Mesendoderm (in vitro differentiated cells): ENCODE results near the gene ZNRF3.

Experiments used
- DNase-seq: peaks from one replicate; pipeline ENCODE4 v3.0.0; 2013
- H2AK5ac ChIP-seq: 2 replicates; pipeline ENCODE4 v1.6.1; 2013; ENCODE audit warnings: low read length, inconsistent platforms
- H2BK120ac ChIP-seq: 2 replicates; pipeline ENCODE4 v1.6.1; 2013; ENCODE audit warnings: low read depth, mild to moderate bottlenecking, low read length, moderate library complexity, mixed read lengths
- H2BK15ac ChIP-seq: replicated peaks from 2 replicates; pipeline ENCODE4 v1.6.1; 2013; ENCODE audit warnings: low read depth, mild to moderate bottlenecking, moderate library complexity
- H2BK5ac ChIP-seq: 2 replicates; pipeline ENCODE4 v1.6.1; 2013; ENCODE audit warnings: low read length, inconsistent platforms
- H3K18ac ChIP-seq: 2 replicates; pipeline ENCODE4 v1.6.1; 2013; ENCODE audit warnings: mild to moderate bottlenecking, low read length, mixed read lengths
- H3K23ac ChIP-seq: one replicate; pipeline ENCODE4 v1.6.1; 2013; ENCODE audit warnings: low read length
- H3K27ac ChIP-seq: 2 replicates; pipeline ENCODE4 v1.5.1; 2013; ENCODE audit warnings: low read depth, mild to moderate bottlenecking, inconsistent platforms, low read length, moderate library complexity
- H3K27me3 ChIP-seq: 2 replicates; pipeline ENCODE4 v1.6.1; 2013; ENCODE audit warnings: low read length, control low read depth, mild to moderate bottlenecking, inconsistent platforms; ENCODE audit not compliant: insufficient read depth, poor library complexity
- H3K36me3 ChIP-seq: 2 replicates; pipeline ENCODE4 v1.6.1; 2013; ENCODE audit warnings: low read length, inconsistent platforms; ENCODE audit not compliant: control insufficient read depth, insufficient read depth
- H3K4ac ChIP-seq: one replicate; pipeline ENCODE4 v1.6.1; 2013; ENCODE audit warnings: low read depth, mild to moderate bottlenecking, low read length, moderate library complexity
- H3K4me1 ChIP-seq: 2 replicates; pipeline ENCODE4 v1.6.1; 2013; ENCODE audit warnings: low read depth, low read length, inconsistent platforms; ENCODE audit not compliant: control insufficient read depth
- H3K4me2 ChIP-seq: 2 replicates; pipeline ENCODE4 v1.6.1; 2013; ENCODE audit warnings: low read length
- H3K4me3 ChIP-seq: 2 replicates; pipeline ENCODE4 v1.5.1; 2013; ENCODE audit warnings: mild to moderate bottlenecking, low read length
- H3K56ac ChIP-seq: one replicate; pipeline ENCODE4 v1.6.1; 2013; ENCODE audit warnings: low read length
- H3K79me1 ChIP-seq: 2 replicates; pipeline ENCODE4 v1.6.1; 2013; ENCODE audit warnings: low read length, inconsistent platforms
- H3K79me2 ChIP-seq: 2 replicates; pipeline ENCODE4 v1.6.1; 2013; ENCODE audit warnings: mild to moderate bottlenecking, low read length; ENCODE audit not compliant: control insufficient read depth, insufficient read depth
- H3K9ac ChIP-seq: 2 replicates; pipeline ENCODE4 v1.6.1; 2013; ENCODE audit warnings: low read length, inconsistent platforms
- H4K5ac ChIP-seq: one replicate; pipeline ENCODE4 v1.6.1; 2013; ENCODE audit warnings: low read length
- H4K8ac ChIP-seq: one replicate; pipeline ENCODE4 v1.6.1; 2013; ENCODE audit warnings: low read depth, mild to moderate bottlenecking, control low read depth, low read length, moderate library complexity
- WGBS: extraction: QIAGEN DNeasy Blood & Tissue Kit; methylation state at CpG from one replicate; pipeline ENCODE4 v1.1.7; 2013; ENCODE audit warnings: low lambda C conversion rate, missing lambda C conversion rate; ENCODE audit not compliant: insufficient coverage; ENCODE audit errors: extremely low coverage; 5-methylcytosine and 5-hydroxymethylcytosine counted together

The ZNRF3 gene

DNA sequence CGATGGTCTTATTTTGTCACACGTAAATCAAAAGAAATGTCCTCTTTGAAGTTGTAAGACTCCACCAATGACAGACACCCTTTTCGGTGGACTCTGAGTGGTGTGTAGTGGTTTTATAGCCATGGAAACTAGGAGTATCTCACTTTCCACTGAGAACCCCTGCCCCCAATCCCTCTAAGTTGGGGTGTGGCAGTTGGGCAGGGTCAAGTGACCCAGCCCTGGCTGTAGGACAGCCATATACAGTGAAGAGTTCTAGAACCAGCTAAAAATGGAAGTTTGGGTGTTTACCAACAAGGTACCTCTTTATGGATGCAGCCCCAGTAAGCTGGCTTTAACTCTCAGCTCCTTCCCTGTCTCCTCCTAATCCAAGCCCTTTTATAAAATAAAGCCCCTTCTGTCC is 173.1 kb downstream of the ZNRF3 start:
- Histone ChIP-seq H4K8ac (no peak overlapping the region), H3K4me2 (no peak overlapping the region), H3K18ac (peak overlapping the region; percentile 25), H3K56ac (no peak overlapping the region), H3K4ac (no peak overlapping the region), H3K36me3 (no peaks in the 10 kb centered on the region), H2BK5ac (no peak overlapping the region), H3K23ac (no peak overlapping the region), H3K79me2 (no peaks in the 10 kb centered on the region), H4K5ac (no peak overlapping the region), H3K4me1 (peaks cover 5% of the 10 kb centered on the region), H3K79me1 (no peaks in the 10 kb centered on the region), H2AK5ac (no peak overlapping the region), H3K9ac (no peak overlapping the region), H3K4me3 (no peak overlapping the region), H2BK15ac (no peak overlapping the region), H3K27ac (no peak overlapping the region), H2BK120ac (no peak overlapping the region), H3K27me3 (no peaks in the 10 kb centered on the region)
- no peak for DNase-seq
- no CpG with 5 or more reads among the region's 3 CpGs for whole genome bisulfite sequencing

- DNase-seq: peak; percentile 57
- Histone ChIP-seq H4K8ac (no peak overlapping the region), H3K4me3 (no peak overlapping the region), H3K4ac (no peak overlapping the region), H3K18ac (no peak overlapping the region), H2AK5ac (no peak overlapping the region), H3K27me3 (no peaks in the 10 kb centered on the region), H3K79me1 (no peaks in the 10 kb centered on the region), H3K36me3 (no peaks in the 10 kb centered on the region), H2BK120ac (no peak overlapping the region), H3K79me2 (no peaks in the 10 kb centered on the region), H2BK15ac (no peak overlapping the region), H4K5ac (no peak overlapping the region), H3K4me1 (peaks cover 4% of the 10 kb centered on the region), H3K9ac (no peak overlapping the region), H3K4me2 (no peak overlapping the region), H3K23ac (no peak overlapping the region), H3K56ac (no peak overlapping the region), H3K27ac (no peak overlapping the region), H2BK5ac (no peak overlapping the region)
- WGBS: no CpG with 5 or more reads among the region's 12 CpGs
These were observed 177.0 kb downstream of the ZNRF3 start for GRCh38 chr22:29060251-29060869.

- H2BK120ac ChIP-seq: no peak overlapping the region
- no peak overlapping the region for H3K27ac ChIP-seq
- DNase-seq: no peak
- H3K4me3 ChIP-seq: no peak overlapping the region
- no peak overlapping the region for H3K18ac ChIP-seq
- H3K4me2 ChIP-seq: no peak overlapping the region
- no peak overlapping the region for H3K56ac ChIP-seq
- H3K79me1 ChIP-seq: no peaks in the 10 kb centered on the region
- H3K4ac ChIP-seq: no peak overlapping the region
- no peak overlapping the region for H4K5ac ChIP-seq
- no peak overlapping the region for H2BK15ac ChIP-seq
- H4K8ac ChIP-seq: no peak overlapping the region
- no peak overlapping the region for H3K23ac ChIP-seq
- no peak overlapping the region for H2AK5ac ChIP-seq
- H3K4me1 ChIP-seq: no peaks in the 10 kb centered on the region
- no peaks in the 10 kb centered on the region for H3K27me3 ChIP-seq
- no peaks in the 10 kb centered on the region for H3K79me2 ChIP-seq
- no CpG with 5 or more reads among the region's 7 CpGs for WGBS
- no peaks in the 10 kb centered on the region for H3K36me3 ChIP-seq
- no peak overlapping the region for H2BK5ac ChIP-seq
- no peak overlapping the region for H3K9ac ChIP-seq
These were observed 177.6 kb downstream of the ZNRF3 start for GRCh38 chr22:29060931-29061330.

DNA sequence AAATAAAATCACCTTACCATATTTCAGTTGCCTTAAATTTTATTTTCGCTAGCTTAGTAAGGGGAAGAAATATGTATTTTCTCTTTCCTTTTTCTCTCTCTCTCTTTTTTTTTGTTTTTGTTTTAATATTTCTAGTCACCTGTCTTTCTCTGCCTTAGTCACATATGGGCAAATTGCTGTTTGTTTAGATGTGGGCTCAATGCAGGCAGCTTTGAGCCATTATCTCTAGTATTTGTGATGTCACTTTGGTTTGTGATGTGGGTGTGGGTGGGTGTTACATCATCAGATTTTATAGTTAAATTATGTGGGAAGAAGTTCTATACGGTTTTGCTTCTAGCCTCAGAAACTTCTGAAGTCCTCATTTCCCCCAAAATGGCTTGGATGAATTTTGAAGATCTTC is 178.4 kb downstream of the ZNRF3 start, which contains the start of gene C22orf31:
C22orf31 (minus strand) TSS at position 59 of the 400 bp plus-strand sequence; CDS start at position 20, 39 bp downstream.
- Histone ChIP-seq H3K36me3 (no peaks in the 10 kb centered on the region), H2BK5ac (no peak within 1 kb of the TSS), H3K79me1 (no peaks in the 10 kb centered on the region), H3K4ac (no peak within 1 kb of the TSS), H3K4me2 (no peak within 1 kb of the TSS), H2BK15ac (no peak within 1 kb of the TSS), H3K79me2 (no peaks in the 10 kb centered on the region), H3K9ac (no peak within 1 kb of the TSS), H3K27ac (no peak within 1 kb of the TSS), H2AK5ac (no peak within 1 kb of the TSS), H4K5ac (no peak within 1 kb of the TSS), H3K56ac (peak within 1 kb of the TSS; percentile 31), H4K8ac (no peak within 1 kb of the TSS), H3K4me1 (no peaks in the 10 kb centered on the region), H3K4me3 (no peak within 1 kb of the TSS), H2BK120ac (peak within 1 kb of the TSS; percentile 8), H3K23ac (no peak within 1 kb of the TSS), H3K27me3 (no peaks in the 10 kb centered on the region), H3K18ac (peak within 1 kb of the TSS; percentile 24)
- no CpG with 5 or more reads among the region's 2 CpGs for WGBS
- no peak for DNase-seq

GRCh38 chr22:29062286-29062821 is 179.0 kb downstream of the ZNRF3 start:
- DNase-seq: peak; percentile 87

More at GRCh38 chr22:29062286-29062821, 179.0 kb downstream of the ZNRF3 start:
- H3K18ac ChIP-seq: peak overlapping the region; percentile 24
- no peak overlapping the region for H2BK5ac ChIP-seq
- no peak overlapping the region for H3K4me2 ChIP-seq
- H2BK15ac ChIP-seq: no peak overlapping the region
- no peak overlapping the region for H3K23ac ChIP-seq
- H2BK120ac ChIP-seq: peak overlapping the region; percentile 8
- no peak overlapping the region for H3K4me3 ChIP-seq
- peak overlapping the region; percentile 31 for H3K56ac ChIP-seq
- H3K36me3 ChIP-seq: no peaks in the 10 kb centered on the region
- no peak overlapping the region for H4K5ac ChIP-seq
- no peak overlapping the region for H2AK5ac ChIP-seq
- H4K8ac ChIP-seq: no peak overlapping the region
- no peaks in the 10 kb centered on the region for H3K79me2 ChIP-seq
- no peaks in the 10 kb centered on the region for H3K27me3 ChIP-seq
- WGBS: no CpG with 5 or more reads among the region's 8 CpGs
- H3K79me1 ChIP-seq: no peaks in the 10 kb centered on the region
- no peaks in the 10 kb centered on the region for H3K4me1 ChIP-seq
- no peak overlapping the region for H3K4ac ChIP-seq
- no peak overlapping the region for H3K9ac ChIP-seq
- no peak overlapping the region for H3K27ac ChIP-seq
